ENCODE results near the gene NTM.
"Not testable (repeated sequence)": the region's sequence is repeated elsewhere in the genome, so short reads cannot be mapped to it uniquely, and the experiment has no call there.

The NTM gene

DNA sequence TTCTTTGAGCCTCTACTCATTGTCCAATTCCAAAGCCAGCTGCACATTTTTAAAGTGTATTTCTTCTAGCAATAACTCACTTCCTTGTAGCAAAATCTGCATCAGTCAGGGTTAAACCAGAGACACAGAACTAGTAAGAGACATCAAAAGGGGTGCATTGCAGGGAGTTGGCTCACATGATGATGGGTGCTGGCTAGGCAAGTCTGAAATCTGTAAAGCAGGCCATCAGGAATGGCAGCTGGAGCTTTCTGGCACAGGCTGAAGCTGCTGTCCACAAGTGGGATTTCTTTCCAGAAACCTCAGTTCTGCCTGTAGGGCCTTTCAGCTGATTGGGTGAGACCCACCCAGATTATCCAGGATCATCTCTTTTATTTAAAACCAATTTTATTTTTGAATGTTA lies 698.1 kb downstream of the NTM start:
- Histone ChIP-seq H3K27me3 (ENCODE audit: insufficient read depth, low read depth, severe bottlenecking) (no peaks in the 10 kb centered on the region), H3K4me3 (ENCODE audit: low read depth, low read length) (no peak overlapping the region), H3K36me3 (no peaks in the 10 kb centered on the region), H3K27ac (no peak overlapping the region), H3K9me3 (ENCODE audit: severe bottlenecking) (peaks cover 3% of the 10 kb centered on the region)
- no peak for DNase-seq
- TF ChIP-seq CTCF (IDR thresholded peaks at IDR 0.05; ENCODE audit: low read depth, low read length): no peak

DNA sequence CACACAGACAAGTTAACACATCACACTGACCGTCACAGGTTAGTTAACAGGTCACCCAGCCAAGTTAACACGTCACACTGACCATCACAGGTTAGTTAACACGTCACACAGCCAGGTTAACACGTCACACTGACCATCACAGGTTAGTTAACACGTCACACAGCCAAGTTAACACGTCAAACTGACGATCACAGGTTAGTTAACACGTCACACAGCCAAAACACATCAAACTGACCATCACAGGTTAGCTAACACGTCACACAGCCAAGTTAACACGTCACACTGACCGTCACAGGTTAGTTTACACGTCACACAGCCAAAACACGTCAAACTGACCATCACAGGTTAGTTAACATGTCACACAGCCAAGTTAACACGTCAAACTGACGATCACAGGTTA lies 699.2 kb downstream of the NTM start:
- H3K27me3 ChIP-seq (ENCODE audit: insufficient read depth, low read depth, severe bottlenecking); H3K36me3 ChIP-seq; H3K27ac ChIP-seq; DNase-seq; H3K4me3 ChIP-seq (ENCODE audit: low read depth, low read length); H3K9me3 ChIP-seq (ENCODE audit: severe bottlenecking): not testable (repeated sequence)

DNA sequence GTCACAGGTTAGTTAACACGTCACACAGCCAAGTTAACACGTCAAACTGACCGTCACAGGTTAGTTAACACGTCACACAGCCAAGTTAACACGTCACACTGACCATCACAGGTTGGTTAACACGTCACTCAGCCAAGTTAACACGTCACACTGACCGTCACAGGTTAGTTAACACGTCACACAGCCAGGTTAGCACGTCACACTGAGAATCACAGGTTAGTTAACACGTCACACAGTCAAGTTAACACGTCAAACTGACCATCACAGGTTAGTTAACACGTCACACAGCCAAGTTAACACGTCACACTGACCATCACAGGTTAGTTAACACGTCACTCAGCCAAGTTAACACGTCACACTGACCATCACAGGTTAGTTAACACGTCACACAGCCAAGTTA lies 700.5 kb downstream of the NTM start:
- H3K27me3 ChIP-seq (ENCODE audit: insufficient read depth, low read depth, severe bottlenecking); DNase-seq; H3K9me3 ChIP-seq (ENCODE audit: severe bottlenecking); H3K4me3 ChIP-seq (ENCODE audit: low read depth, low read length); H3K36me3 ChIP-seq; H3K27ac ChIP-seq: not testable (repeated sequence)

- Histone ChIP-seq H3K27me3 (ENCODE audit: insufficient read depth, low read depth, severe bottlenecking) (no peaks in the 10 kb centered on the region), H3K9me3 (ENCODE audit: severe bottlenecking) (peaks cover 3% of the 10 kb centered on the region), H3K4me3 (ENCODE audit: low read depth, low read length) (no peak overlapping the region), H3K36me3 (no peaks in the 10 kb centered on the region), H3K27ac (no peak overlapping the region)
- no peak for TF ChIP-seq CTCF (IDR thresholded peaks at IDR 0.05; ENCODE audit: low read depth, low read length)
- DNase-seq: no peak
These were observed 701.8 kb downstream of the NTM start for GRCh38 chr11:132072044-132072857.

DNA sequence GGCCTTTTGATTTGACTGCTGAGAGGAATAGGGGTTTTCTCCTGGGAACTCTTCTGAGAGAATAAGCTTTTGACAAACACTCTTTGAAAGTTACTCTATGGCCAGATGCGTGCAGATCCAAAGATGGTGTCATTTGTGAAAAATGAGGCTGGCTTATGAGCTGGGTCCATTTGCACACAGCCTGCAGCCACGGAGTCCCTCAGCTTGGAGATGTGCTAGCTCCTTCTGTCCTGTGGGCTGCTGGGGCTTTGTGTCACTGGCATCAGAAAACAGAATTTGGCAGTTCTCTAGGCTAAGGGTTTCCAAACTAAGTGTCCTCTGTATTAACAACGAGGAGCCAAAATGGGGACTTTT lies 702.4 kb downstream of the NTM start:
- H3K27me3 ChIP-seq (ENCODE audit: insufficient read depth, low read depth, severe bottlenecking): no peaks in the 10 kb centered on the region
- TF ChIP-seq CTCF (IDR thresholded peaks at IDR 0.05; ENCODE audit: low read depth, low read length): no peak
- no peaks in the 10 kb centered on the region for H3K36me3 ChIP-seq
- H3K9me3 ChIP-seq (ENCODE audit: severe bottlenecking): peaks cover 3% of the 10 kb centered on the region
- no peak for DNase-seq
- no peak overlapping the region for H3K4me3 ChIP-seq (ENCODE audit: low read depth, low read length)
- no peak overlapping the region for H3K27ac ChIP-seq

DNA sequence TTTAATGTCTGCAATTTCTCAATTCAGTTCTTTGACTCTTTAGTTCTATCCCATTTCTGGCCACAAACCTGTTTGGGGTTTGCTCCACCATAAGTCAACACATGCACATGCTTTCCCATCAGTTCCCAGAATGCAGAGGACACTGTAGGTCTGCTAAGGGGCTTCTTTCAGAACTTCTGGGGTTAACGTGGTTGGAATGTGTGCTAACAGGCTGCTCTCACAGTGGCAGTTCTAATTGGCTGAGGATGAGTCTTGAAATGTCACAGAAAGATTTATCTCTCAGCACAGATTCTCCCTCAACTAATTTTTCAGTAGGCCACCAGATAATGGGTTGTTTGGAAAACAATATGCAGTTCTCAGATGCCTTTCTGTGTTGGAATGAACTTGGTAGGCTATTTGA lies 703.4 kb downstream of the NTM start:
- no peak for DNase-seq
- Histone ChIP-seq H3K27ac (no peak overlapping the region), H3K9me3 (ENCODE audit: severe bottlenecking) (no peaks in the 10 kb centered on the region), H3K27me3 (ENCODE audit: insufficient read depth, low read depth, severe bottlenecking) (no peaks in the 10 kb centered on the region), H3K36me3 (no peaks in the 10 kb centered on the region), H3K4me3 (ENCODE audit: low read depth, low read length) (no peak overlapping the region)
- no peak for TF ChIP-seq CTCF (IDR thresholded peaks at IDR 0.05; ENCODE audit: low read depth, low read length)

DNA sequence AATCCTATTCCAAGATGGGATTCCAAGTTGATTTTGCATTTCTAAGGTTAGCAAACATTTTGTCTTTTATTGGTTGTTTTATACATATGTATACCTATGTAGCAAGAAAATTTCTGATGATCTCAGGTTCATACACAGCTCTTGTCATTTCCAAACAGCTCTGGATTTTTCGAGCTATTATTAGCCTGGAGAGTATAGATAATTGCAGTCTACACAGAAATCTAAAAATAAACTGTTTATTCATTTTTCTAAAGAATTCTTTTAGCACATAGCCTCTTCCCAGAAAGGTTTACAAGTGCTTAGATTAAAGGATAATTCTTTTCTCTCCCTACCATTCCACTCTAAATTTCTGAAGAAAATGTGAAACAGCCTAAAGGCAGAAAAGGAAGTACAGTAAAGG lies 705.0 kb downstream of the NTM start:
- TF ChIP-seq CTCF (IDR thresholded peaks at IDR 0.05; ENCODE audit: low read depth, low read length): no peak
- H3K36me3 ChIP-seq: no peaks in the 10 kb centered on the region
- no peaks in the 10 kb centered on the region for H3K9me3 ChIP-seq (ENCODE audit: severe bottlenecking)
- no peak for DNase-seq
- no peaks in the 10 kb centered on the region for H3K27me3 ChIP-seq (ENCODE audit: insufficient read depth, low read depth, severe bottlenecking)
- H3K27ac ChIP-seq: no peak overlapping the region
- H3K4me3 ChIP-seq (ENCODE audit: low read depth, low read length): no peak overlapping the region

All from WERI-Rb-1 (cell line).